Fibroblast of skin of left biceps (primary cell): ENCODE results near the gene AMIGO3.

Source experiments
- DNase-seq, 2 experiments: peaks; one replicate each; pipeline ENCODE4 v3.0.0-alpha.2; 2013; ENCODE audit warnings: low read depth in 2 of 2

The AMIGO3 gene

GRCh38 chr3:49668861-49669260 lies 50.6 kb downstream of the AMIGO3 start:
- no peak for DNase-seq

- no peak for DNase-seq
Observed at GRCh38 chr3:49668414-49668797, 51.1 kb downstream of the AMIGO3 start.

GRCh38 chr3:49667701-49668413 lies 51.6 kb downstream of the AMIGO3 start:
- DNase-seq, result no peak
